Endometrial microvascular endothelial cells (primary cell): ENCODE measurements around the gene POMP. TPM values are rescaled to one million over a fixed set of nuclear protein-coding genes. Genes with fewer than 3 reads are reported as not detected.
"Not testable (repeated sequence)": the region's sequence is repeated elsewhere in the genome, so short reads cannot be mapped to it uniquely, and the experiment has no call there.

ENCODE experiments used
- in situ Hi-C: cut with HindIII; loops from 2 replicates; pipeline ENCODE4 v1.10.0; 2017; ENCODE audit warnings: low sequenced_read_pairs, low pct_unique_long_range_greater_than_20kb; ENCODE audit errors: inconsistent ontology term
- total RNA-seq: library from RNA; depleted of rRNA; stranded (reverse); fragments of >200 nt; gene quantifications from one replicate; pipeline ENCODE4 v1.2.3, GENCODE V29; 2015; ENCODE audit errors: inconsistent ontology term

POMP gene
- total RNA-seq, 1 donor from 2014 or later = 118 TPM

- in situ Hi-C loops = not testable (repeated sequence)
Measured at GRCh38 chr13:28683169-28683568, 24.2 kb downstream of the POMP start.

- in situ Hi-C loops = no loop called here
Measured at GRCh38 chr13:28684257-28684656, 25.3 kb downstream of the POMP start.

GRCh38 chr13:28685114-28685513, 26.2 kb downstream of the POMP start:
- in situ Hi-C loops = no loop called here

- in situ Hi-C loops = no loop called here
Measured at GRCh38 chr13:28685892-28686291, 27.0 kb downstream of the POMP start.

GRCh38 chr13:28693605-28694491, 34.9 kb downstream of the POMP start:
- in situ Hi-C loops = not testable (repeated sequence)

- in situ Hi-C loops = no loop called here
Measured at GRCh38 chr13:28697441-28697840, 38.5 kb downstream of the POMP start.

GRCh38 chr13:28699246-28699645, 40.3 kb downstream of the POMP start:
- in situ Hi-C loops = no loop called here

- in situ Hi-C loops = no loop called here
Measured at GRCh38 chr13:28704282-28704681, 45.4 kb downstream of the POMP start.

GRCh38 chr13:28704919-28705318, 46.0 kb downstream of the POMP start:
- in situ Hi-C loops = no loop called here

GRCh38 chr13:28705461-28706083, 46.6 kb downstream of the POMP start:
- in situ Hi-C loops = no loop called here

GRCh38 chr13:28707629-28708427, 48.9 kb downstream of the POMP start:
- in situ Hi-C loops = no loop called here

GRCh38 chr13:28710161-28710560, 51.2 kb downstream of the POMP start:
- in situ Hi-C loops = no loop called here

- in situ Hi-C loops = no loop called here
Measured at GRCh38 chr13:28714651-28715050, 55.7 kb downstream of the POMP start.

- in situ Hi-C loops = no loop called here
Measured at GRCh38 chr13:28716511-28716910, 57.6 kb downstream of the POMP start.

- in situ Hi-C loops = no loop called here
Measured at GRCh38 chr13:28717170-28717569, 58.2 kb downstream of the POMP start.

- in situ Hi-C loops = no loop called here
Measured at GRCh38 chr13:28718196-28718542, 59.2 kb downstream of the POMP start.

- in situ Hi-C loops = no loop called here
Measured at GRCh38 chr13:28718543-28719226, 59.8 kb downstream of the POMP start, which contains the start of gene SLC46A3. Gene SLC46A3, minus strand, starts transcription at chr13:28718970. Its CDS starts 972 bp downstream, at chr13:28717998.

GRCh38 chr13:28719227-28720055, 60.5 kb downstream of the POMP start:
- in situ Hi-C loops = no loop called here
